Measurements from ENCODE around the gene PARM1.

PARM1 gene

DNA sequence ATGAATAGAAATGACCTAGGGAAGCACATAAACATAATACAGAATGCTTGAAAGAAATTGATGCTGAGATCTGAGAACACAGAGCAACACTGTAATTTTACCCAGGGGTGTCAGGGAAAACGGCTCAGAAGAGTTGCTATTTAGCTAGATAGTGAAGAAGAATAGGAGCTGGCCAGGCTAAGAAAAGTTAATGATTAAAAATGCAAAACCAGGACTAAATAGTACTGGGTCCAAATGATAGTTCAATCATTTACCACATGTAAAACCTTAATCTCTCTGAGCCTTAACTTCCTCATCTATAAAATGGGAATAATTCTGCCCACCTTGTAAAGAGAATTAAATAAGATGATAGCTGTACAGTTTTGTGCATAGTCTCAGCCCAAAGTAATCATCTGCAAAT, 97.1 kb downstream of the PARM1 start:
- Histone ChIP-seq H3K4me1 (ENCODE audit: control insufficient read depth, insufficient read depth, low read length) (peaks cover 5% of the 10 kb centered on the region; the same call in 1 of the 2 replicates), H3K4me3 (ENCODE audit: low read depth, low read length) (no peak overlapping the region), H3K9ac (ENCODE audit: low read length) (no peak overlapping the region), H3K27ac (ENCODE audit: low read depth, low read length) (no peak overlapping the region), H3K36me3 (ENCODE audit: control insufficient read depth, insufficient read depth, low read length) (no peaks in the 10 kb centered on the region), H3K9me3 (ENCODE audit: control insufficient read depth, insufficient read depth, low read depth, low read length) (no peaks in the 10 kb centered on the region), H3K27me3 (ENCODE audit: control insufficient read depth, insufficient read depth, low read length) (no peaks in the 10 kb centered on the region)

- Histone ChIP-seq H3K27me3 (ENCODE audit: control insufficient read depth, insufficient read depth, low read length) (no peaks in the 10 kb centered on the region), H3K9me3 (ENCODE audit: control insufficient read depth, insufficient read depth, low read depth, low read length) (no peaks in the 10 kb centered on the region), H3K27ac (ENCODE audit: low read depth, low read length) (no peak overlapping the region), H3K9ac (ENCODE audit: low read length) (no peak overlapping the region), H3K4me3 (ENCODE audit: low read depth, low read length) (no peak overlapping the region), H3K4me1 (ENCODE audit: control insufficient read depth, insufficient read depth, low read length) (peaks cover 5% of the 10 kb centered on the region; the same call in 1 of the 2 replicates), H3K36me3 (ENCODE audit: control insufficient read depth, insufficient read depth, low read length) (no peaks in the 10 kb centered on the region)
These were observed 97.8 kb downstream of the PARM1 start for GRCh38 chr4:75030649-75031235.

DNA sequence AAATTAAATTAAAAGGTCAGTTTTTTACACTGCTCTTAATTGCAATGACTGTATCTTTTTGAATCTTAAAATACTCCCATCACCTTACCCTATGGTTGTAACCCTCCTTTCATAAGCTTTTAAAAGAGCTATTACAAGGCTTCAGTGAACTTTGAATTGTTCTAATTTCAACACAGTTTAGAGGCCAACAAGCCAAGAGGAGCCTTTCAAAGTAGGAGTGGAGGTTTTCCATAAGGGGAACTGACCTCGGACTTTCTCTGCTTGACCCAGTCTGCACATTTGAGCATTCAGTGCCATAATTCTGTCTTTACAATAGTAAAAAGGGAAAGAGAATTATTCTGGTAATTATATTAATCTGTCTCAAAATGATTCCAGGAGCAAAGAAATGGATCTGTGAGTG, 98.9 kb downstream of the PARM1 start:
- H3K4me3 ChIP-seq (ENCODE audit: low read depth, low read length), result no peak overlapping the region
- peaks cover under 1% of the 10 kb centered on the region; the same call in 1 of the 2 replicates for H3K4me1 ChIP-seq (ENCODE audit: control insufficient read depth, insufficient read depth, low read length)
- no peaks in the 10 kb centered on the region for H3K36me3 ChIP-seq (ENCODE audit: control insufficient read depth, insufficient read depth, low read length)
- H3K9me3 ChIP-seq (ENCODE audit: control insufficient read depth, insufficient read depth, low read depth, low read length), result no peaks in the 10 kb centered on the region
- no peaks in the 10 kb centered on the region for H3K27me3 ChIP-seq (ENCODE audit: control insufficient read depth, insufficient read depth, low read length)
- H3K9ac ChIP-seq (ENCODE audit: low read length), result no peak overlapping the region
- no peak overlapping the region for H3K27ac ChIP-seq (ENCODE audit: low read depth, low read length)

- no peaks in the 10 kb centered on the region for H3K36me3 ChIP-seq (ENCODE audit: control insufficient read depth, insufficient read depth, low read length)
- no peak overlapping the region for H3K9ac ChIP-seq (ENCODE audit: low read length)
- no peaks in the 10 kb centered on the region for H3K9me3 ChIP-seq (ENCODE audit: control insufficient read depth, insufficient read depth, low read depth, low read length)
- 0 out of 2 replicates have a peak, but pooled peaks cover 5% of the 10 kb centered on the region for H3K4me1 ChIP-seq (ENCODE audit: control insufficient read depth, insufficient read depth, low read length)
- no peaks in the 10 kb centered on the region for H3K27me3 ChIP-seq (ENCODE audit: control insufficient read depth, insufficient read depth, low read length)
- no peak overlapping the region for H3K27ac ChIP-seq (ENCODE audit: low read depth, low read length)
- no peak overlapping the region for H3K4me3 ChIP-seq (ENCODE audit: low read depth, low read length)
These were observed 101.6 kb downstream of the PARM1 start for GRCh38 chr4:75034523-75034922.

DNA sequence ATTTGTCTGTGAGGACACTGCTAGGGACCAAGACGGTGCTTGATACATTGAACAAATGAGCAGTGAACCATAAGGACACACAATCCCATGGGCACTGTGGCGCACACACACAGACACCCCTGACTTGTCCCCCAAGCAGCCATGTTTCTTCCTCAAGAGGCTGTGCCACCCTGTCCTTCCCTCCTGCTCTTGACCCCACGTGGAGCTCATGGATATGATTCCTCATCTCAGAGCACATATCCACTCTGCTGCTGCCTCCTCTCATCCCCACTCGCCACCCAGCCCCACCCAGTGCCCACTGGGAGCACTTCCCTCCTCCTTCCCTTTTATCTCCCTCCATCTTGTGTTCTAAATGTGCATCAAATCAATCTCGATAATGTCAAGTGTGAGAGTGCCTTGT, 102.4 kb downstream of the PARM1 start:
- no peaks in the 10 kb centered on the region for H3K36me3 ChIP-seq (ENCODE audit: control insufficient read depth, insufficient read depth, low read length)
- no peak overlapping the region for H3K9ac ChIP-seq (ENCODE audit: low read length)
- H3K27ac ChIP-seq (ENCODE audit: low read depth, low read length), result no peak overlapping the region
- H3K4me1 ChIP-seq (ENCODE audit: control insufficient read depth, insufficient read depth, low read length), result 0 out of 2 replicates have a peak, but pooled peaks cover 5% of the 10 kb centered on the region
- no peaks in the 10 kb centered on the region for H3K9me3 ChIP-seq (ENCODE audit: control insufficient read depth, insufficient read depth, low read depth, low read length)
- H3K27me3 ChIP-seq (ENCODE audit: control insufficient read depth, insufficient read depth, low read length), result no peaks in the 10 kb centered on the region
- H3K4me3 ChIP-seq (ENCODE audit: low read depth, low read length), result no peak overlapping the region

DNA sequence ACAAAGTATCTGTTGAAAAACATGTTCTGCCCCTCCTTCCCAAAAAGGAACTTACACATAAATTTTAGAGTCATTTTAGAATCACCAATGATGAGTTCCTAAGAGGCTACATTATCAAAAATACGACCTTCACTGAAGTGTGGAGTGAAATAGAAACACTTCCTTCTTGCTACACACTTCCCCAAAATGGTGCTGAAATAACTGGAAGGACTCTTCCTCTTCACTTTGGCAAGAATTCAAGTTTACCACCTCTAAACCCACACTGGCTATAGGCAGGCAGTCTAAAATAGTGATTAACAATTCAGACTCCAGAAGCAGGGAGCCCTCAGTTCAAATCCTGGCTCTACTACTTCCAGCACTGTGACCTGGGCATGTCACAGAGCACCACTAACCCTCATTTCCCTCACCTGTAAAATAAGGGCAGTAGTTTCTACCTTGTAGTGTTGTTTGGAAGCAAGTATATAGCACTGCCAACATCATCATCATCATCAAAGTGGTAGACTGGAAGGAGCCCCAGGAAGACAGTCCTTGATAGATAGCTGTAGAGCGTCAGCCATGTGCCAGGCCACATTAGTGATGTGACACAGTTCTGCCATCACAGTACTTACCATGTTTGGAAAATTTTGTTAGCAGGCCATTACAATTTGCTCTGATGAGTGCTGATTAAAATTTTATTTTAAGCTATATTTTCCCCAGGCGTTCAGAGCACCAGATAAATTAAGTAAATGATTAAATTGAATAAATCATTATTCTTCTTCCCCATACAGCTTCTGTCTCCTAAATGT, 103.3 kb downstream of the PARM1 start:
- Histone ChIP-seq H3K9me3 (ENCODE audit: control insufficient read depth, insufficient read depth, low read depth, low read length) (no peaks in the 10 kb centered on the region), H3K27me3 (ENCODE audit: control insufficient read depth, insufficient read depth, low read length) (no peaks in the 10 kb centered on the region), H3K4me3 (ENCODE audit: low read depth, low read length) (no peak overlapping the region), H3K36me3 (ENCODE audit: control insufficient read depth, insufficient read depth, low read length) (no peaks in the 10 kb centered on the region), H3K4me1 (ENCODE audit: control insufficient read depth, insufficient read depth, low read length) (0 out of 2 replicates have a peak, but pooled peaks cover 5% of the 10 kb centered on the region), H3K27ac (ENCODE audit: low read depth, low read length) (no peak overlapping the region), H3K9ac (ENCODE audit: low read length) (no peak overlapping the region)

DNA sequence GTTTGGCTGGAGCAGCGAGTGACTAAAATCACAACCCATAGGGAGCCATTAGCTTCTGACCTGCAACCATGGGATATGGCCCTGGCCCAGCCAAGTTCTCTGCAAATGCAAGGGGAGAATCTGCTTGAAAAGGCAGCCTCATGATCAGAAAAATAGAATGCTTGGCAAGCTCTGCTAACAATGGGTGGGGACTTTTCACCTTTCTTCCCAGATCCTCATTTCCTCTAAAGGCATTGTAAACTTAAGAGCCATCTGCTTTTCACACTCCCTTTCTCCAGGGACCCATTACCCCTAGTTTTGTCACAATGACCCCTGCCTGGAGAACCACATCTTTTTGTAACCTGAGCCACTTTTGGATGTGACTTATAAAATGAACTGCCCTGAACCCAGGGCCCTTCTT, 104.3 kb downstream of the PARM1 start:
- Histone ChIP-seq H3K9ac (ENCODE audit: low read length) (no peak overlapping the region), H3K27ac (ENCODE audit: low read depth, low read length) (no peak overlapping the region), H3K9me3 (ENCODE audit: control insufficient read depth, insufficient read depth, low read depth, low read length) (no peaks in the 10 kb centered on the region), H3K4me3 (ENCODE audit: low read depth, low read length) (no peak overlapping the region), H3K4me1 (ENCODE audit: control insufficient read depth, insufficient read depth, low read length) (0 out of 2 replicates have a peak, but pooled peaks cover 5% of the 10 kb centered on the region), H3K27me3 (ENCODE audit: control insufficient read depth, insufficient read depth, low read length) (no peaks in the 10 kb centered on the region), H3K36me3 (ENCODE audit: control insufficient read depth, insufficient read depth, low read length) (no peaks in the 10 kb centered on the region)

DNA sequence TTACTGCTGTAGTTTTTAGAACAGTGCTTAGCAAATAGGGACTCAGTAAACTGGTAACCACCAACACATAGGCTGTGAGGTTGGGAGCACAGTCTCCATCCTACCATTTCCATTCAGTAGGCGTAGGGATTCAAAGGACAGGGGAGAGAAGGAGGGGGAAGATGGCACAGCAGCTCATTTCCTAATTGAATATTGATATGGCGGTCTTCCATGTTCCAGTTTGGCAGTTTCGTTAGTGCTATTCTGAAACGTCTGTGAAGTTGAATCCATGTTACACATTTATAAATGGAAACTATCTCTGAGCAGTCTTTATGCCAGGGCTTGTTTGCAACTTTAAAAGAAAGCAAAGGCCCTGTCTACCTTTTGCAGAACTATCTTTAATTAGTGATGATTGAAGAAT, 105.5 kb downstream of the PARM1 start:
- Histone ChIP-seq H3K27me3 (ENCODE audit: control insufficient read depth, insufficient read depth, low read length) (no peaks in the 10 kb centered on the region), H3K9me3 (ENCODE audit: control insufficient read depth, insufficient read depth, low read depth, low read length) (no peaks in the 10 kb centered on the region), H3K4me1 (ENCODE audit: control insufficient read depth, insufficient read depth, low read length) (0 out of 2 replicates have a peak, but pooled peaks cover 5% of the 10 kb centered on the region), H3K9ac (ENCODE audit: low read length) (no peak overlapping the region), H3K36me3 (ENCODE audit: control insufficient read depth, insufficient read depth, low read length) (no peaks in the 10 kb centered on the region), H3K27ac (ENCODE audit: low read depth, low read length) (no peak overlapping the region), H3K4me3 (ENCODE audit: low read depth, low read length) (no peak overlapping the region)

DNA sequence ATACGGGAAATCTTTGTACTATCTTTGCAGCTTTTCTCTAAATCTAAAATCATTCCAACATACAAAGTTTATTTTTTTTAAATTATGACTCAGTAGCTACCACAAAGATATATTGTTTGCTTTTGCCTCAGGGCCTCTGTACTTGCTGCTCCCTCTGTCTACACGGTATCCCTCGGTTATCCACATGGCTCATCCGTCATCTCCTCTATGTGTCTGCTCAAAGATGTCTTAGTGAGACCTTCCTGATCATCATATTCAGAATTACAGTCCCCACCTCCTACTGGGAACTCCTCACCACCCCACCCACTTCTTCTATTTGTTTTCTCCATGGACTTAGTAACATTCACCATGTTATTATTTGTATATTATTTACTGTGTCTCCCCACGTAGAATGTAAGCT, 107.8 kb downstream of the PARM1 start:
- Histone ChIP-seq H3K4me1 (ENCODE audit: control insufficient read depth, insufficient read depth, low read length) (0 out of 2 replicates have a peak, but pooled peaks cover 5% of the 10 kb centered on the region), H3K27ac (ENCODE audit: low read depth, low read length) (no peak overlapping the region), H3K27me3 (ENCODE audit: control insufficient read depth, insufficient read depth, low read length) (no peaks in the 10 kb centered on the region), H3K9me3 (ENCODE audit: control insufficient read depth, insufficient read depth, low read depth, low read length) (no peaks in the 10 kb centered on the region), H3K9ac (ENCODE audit: low read length) (no peak overlapping the region), H3K36me3 (ENCODE audit: control insufficient read depth, insufficient read depth, low read length) (no peaks in the 10 kb centered on the region), H3K4me3 (ENCODE audit: low read depth, low read length) (no peak overlapping the region)

GRCh38 chr4:75042601-75043208, 109.8 kb downstream of the PARM1 start:
- Histone ChIP-seq H3K27me3 (ENCODE audit: control insufficient read depth, insufficient read depth, low read length) (no peaks in the 10 kb centered on the region), H3K36me3 (ENCODE audit: control insufficient read depth, insufficient read depth, low read length) (no peaks in the 10 kb centered on the region), H3K9ac (ENCODE audit: low read length) (no peak overlapping the region), H3K27ac (ENCODE audit: low read depth, low read length) (no peak overlapping the region), H3K4me1 (ENCODE audit: control insufficient read depth, insufficient read depth, low read length) (no peaks in the 10 kb centered on the region), H3K9me3 (ENCODE audit: control insufficient read depth, insufficient read depth, low read depth, low read length) (no peaks in the 10 kb centered on the region), H3K4me3 (ENCODE audit: low read depth, low read length) (no peak overlapping the region)

DNA sequence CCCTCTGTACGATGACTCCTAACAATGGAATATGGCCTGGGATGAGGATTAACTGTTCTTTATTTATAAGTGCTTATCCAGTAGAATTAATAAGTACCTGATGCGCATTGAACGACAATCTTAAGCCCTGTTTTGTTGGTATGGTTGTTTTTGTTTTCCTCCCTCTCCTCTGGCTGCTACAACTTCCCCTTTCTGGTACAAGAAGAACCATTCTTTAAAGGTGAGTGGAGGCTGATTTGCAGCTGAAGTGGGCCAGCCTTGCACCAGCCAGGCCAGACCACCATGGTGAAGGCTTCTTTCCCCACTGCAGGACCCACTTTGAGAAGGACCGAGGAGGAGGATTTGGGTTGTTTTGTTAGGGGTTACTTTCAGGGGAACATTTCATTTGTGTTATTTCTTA, 113.3 kb downstream of the PARM1 start:
- H3K27me3 ChIP-seq (ENCODE audit: control insufficient read depth, insufficient read depth, low read length), result no peaks in the 10 kb centered on the region
- no peaks in the 10 kb centered on the region for H3K9me3 ChIP-seq (ENCODE audit: control insufficient read depth, insufficient read depth, low read depth, low read length)
- H3K27ac ChIP-seq (ENCODE audit: low read depth, low read length), result no peak overlapping the region
- H3K36me3 ChIP-seq (ENCODE audit: control insufficient read depth, insufficient read depth, low read length), result no peaks in the 10 kb centered on the region
- H3K9ac ChIP-seq (ENCODE audit: low read length), result no peak overlapping the region
- H3K4me1 ChIP-seq (ENCODE audit: control insufficient read depth, insufficient read depth, low read length), result peaks cover 3% of the 10 kb centered on the region
- no peak overlapping the region for H3K4me3 ChIP-seq (ENCODE audit: low read depth, low read length)
